K562 (cell line): ENCODE data around the gene PTPN14. TPM values are rescaled to one million over a fixed set of nuclear protein-coding genes. Genes with fewer than 3 reads are reported as not detected.

Source experiments
- ATAC-seq: fragments of 200-7000 bp; cut with Tn5 transposase; 3 replicates; pipeline ENCODE4 v1.9.1; 2020; ENCODE audit warnings: moderate library complexity
- BruUV-seq: library from RNA; stranded (reverse); fragments of 400-500 nt; replicated peaks from 2 replicates; lab custom pipeline; 2021; lab: Mats Ljungman, UMichigan
- CTCF ChIA-PET: fragments of 300-600 bp; formaldehyde crosslinking; extraction: SDS; loops from one replicate; lab custom pipeline; 2021; ENCODE audit warnings: low intra/inter-chr PET ratio; lab: Yijun Ruan, JAX
- POLR2A ChIA-PET: fragments of 300-600, 350-650 bp; sonication (Branson Sonifier 250); formaldehyde crosslinking; extraction: SDS; loops from one replicate; lab custom pipeline; 2021; ENCODE audit warnings: antibody characterized with exemption, inconsistent platforms; lab: Yijun Ruan, JAX
- DNase-seq, 4 experiments: peaks; one replicate each; pipeline versions ENCODE4 v3.0.0 to v3.0.0-alpha.2; 2011 to 2018; ENCODE audit warnings: low spot score in 3 of 4, mixed read lengths in 3 of 4; ENCODE audit errors: extremely low read depth in 1 of 4
- FAIRE-seq: peaks from 2 replicates; lab custom pipeline; 2011; peaks lifted over from hg19 to GRCh38; lab: Jason Lieb, UNC
- H2AFZ ChIP-seq: 2 replicates; pipeline ENCODE4 v1.6.0; 2011; ENCODE audit warnings: low read depth, low read length, control low read depth, inconsistent platforms
- H3K27ac ChIP-seq: fragments of 200-600 bp; 3 replicates; pipeline ENCODE4 v1.8.0; 2011; ENCODE audit warnings: low read depth, mild to moderate bottlenecking, control low read depth, inconsistent platforms, low read length, moderate library complexity, mixed read lengths; ENCODE audit errors: extremely low read depth
- H3K27me3 ChIP-seq, 2 experiments: fragments of 300-600 bp in 1 of 2; 2 replicates in 1 of 2; 3 replicates in 1 of 2; pipeline versions ENCODE4 v1.6.0 to v1.8.0; 2011; ENCODE audit warnings: inconsistent platforms in 2 of 2, low read length in 2 of 2, mild to moderate bottlenecking in 1 of 2, mixed read lengths in 1 of 2, moderate library complexity in 1 of 2; ENCODE audit not compliant: control insufficient read depth in 2 of 2, insufficient read depth in 2 of 2
- H3K36me3 ChIP-seq: fragments of 300-600 bp; 3 replicates; pipeline ENCODE4 v1.8.0; 2011; ENCODE audit warnings: mild to moderate bottlenecking, low read length, inconsistent platforms; ENCODE audit not compliant: control insufficient read depth, insufficient read depth
- H3K4me1 ChIP-seq, 2 experiments: fragments of 200-600 bp in 1 of 2; replicated peaks in 1 of 2; 2 replicates in 1 of 2; 3 replicates in 1 of 2; pipeline versions ENCODE4 v1.5.1 to v1.8.0; 2011; ENCODE audit warnings: inconsistent platforms in 2 of 2, low read length in 2 of 2, mild to moderate bottlenecking in 1 of 2, mixed read lengths in 1 of 2, moderate library complexity in 1 of 2; ENCODE audit not compliant: control insufficient read depth in 2 of 2, insufficient read depth in 2 of 2
- H3K4me2 ChIP-seq: 2 replicates; pipeline ENCODE4 v1.6.1; 2011; ENCODE audit warnings: low read length, control low read depth, inconsistent platforms, mixed read lengths; ENCODE audit not compliant: insufficient read depth
- H3K4me3 ChIP-seq: fragments of 200-600 bp; sonication (generic), shearing (Covaris generic); 2 replicates; pipeline ENCODE4 v1.5.1; 2016; ENCODE audit warnings: control low read depth, inconsistent platforms
- H3K79me2 ChIP-seq: fragments of 200-600 bp; 3 replicates; pipeline ENCODE4 v1.8.0; 2011; ENCODE audit warnings: low read length, inconsistent platforms; ENCODE audit not compliant: control insufficient read depth, insufficient read depth
- H3K9ac ChIP-seq, 2 experiments: 2 replicates each; pipeline versions ENCODE4 v1.6.0 to v1.6.1; 2011; ENCODE audit warnings: low read depth in 2 of 2, low read length in 2 of 2, control low read depth in 1 of 2, inconsistent platforms in 1 of 2, mild to moderate bottlenecking in 1 of 2, mixed read lengths in 1 of 2; ENCODE audit not compliant: insufficient read depth in 1 of 2
- H3K9me1 ChIP-seq: one replicate; pipeline ENCODE4 v1.6.0; 2011; ENCODE audit warnings: inconsistent platforms, mild to moderate bottlenecking, low read length, moderate library complexity; ENCODE audit not compliant: control insufficient read depth, insufficient read depth
- H3K9me3 ChIP-seq: replicated peaks from 2 replicates; pipeline ENCODE4 v1.5.1; 2011; ENCODE audit warnings: low read depth, low read length, inconsistent platforms; ENCODE audit not compliant: control insufficient read depth, insufficient read depth
- H4K20me1 ChIP-seq: replicated peaks from 2 replicates; pipeline ENCODE4 v1.6.1; 2011; ENCODE audit warnings: low read length, inconsistent platforms, mixed read lengths; ENCODE audit not compliant: control insufficient read depth, insufficient read depth
- ARNT ChIP-seq, 2 experiments: fragments of 450-650 bp; IDR thresholded peaks; 2 replicates each; pipeline ENCODE4 v1.6.1; 2016; ENCODE audit warnings: mild to moderate bottlenecking in 1 of 2
- BHLHE40 ChIP-seq: IDR thresholded peaks from 2 replicates; pipeline ENCODE4 v1.6.1; 2011; ENCODE audit warnings: low read length, improper control_type of control experiment
- CREM ChIP-seq: IDR thresholded peaks from 2 replicates; pipeline ENCODE4 v1.6.1; 2014; ENCODE audit warnings: antibody characterized with exemption, low read depth
- HNRNPL ChIP-seq: fragments of 200-400 bp; formaldehyde crosslinking; IDR thresholded peaks from 2 replicates; pipeline ENCODE4 v1.6.1; 2017; ENCODE audit warnings: low read depth, mild to moderate bottlenecking, low read length
- ILF3 ChIP-seq: fragments of 450-650 bp; IDR thresholded peaks from 2 replicates; pipeline ENCODE4 v1.6.1; 2018; ENCODE audit warnings: antibody characterized with exemption, mild to moderate bottlenecking, moderate library complexity, borderline replicate concordance
- LCOR ChIP-seq: sonication (generic); formaldehyde crosslinking; IDR thresholded peaks from 2 replicates; pipeline ENCODE4 v1.8.0; 2022; ENCODE audit warnings: mild to moderate bottlenecking, missing genetic modification reagents
- NCOA6 ChIP-seq: fragments of 450-650 bp; IDR thresholded peaks from 2 replicates; pipeline ENCODE4 v1.6.1; 2017; ENCODE audit warnings: mild to moderate bottlenecking
- RBM34 ChIP-seq: fragments of 200-400 bp; formaldehyde crosslinking; IDR thresholded peaks from 2 replicates; pipeline ENCODE4 v1.6.1; 2018; ENCODE audit warnings: low read length, borderline replicate concordance; ENCODE audit not compliant: insufficient read depth
- ZC3H8 ChIP-seq: fragments of 450-650 bp; IDR thresholded peaks from 2 replicates; pipeline ENCODE4 v1.6.1; 2017
- ZNF232 ChIP-seq: sonication (generic); formaldehyde crosslinking; IDR thresholded peaks from 2 replicates; pipeline ENCODE4 v1.8.0; 2022; ENCODE audit warnings: mild to moderate bottlenecking, missing genetic modification reagents
- ZZZ3 ChIP-seq: fragments of 450-650 bp; IDR thresholded peaks from 2 replicates; pipeline ENCODE4 v1.6.1; 2016; ENCODE audit warnings: antibody characterized with exemption, mild to moderate bottlenecking, moderate library complexity
- in situ Hi-C: fragments of 300-500 bp; cut with MboI; formaldehyde crosslinking; loops from 4 replicates; pipeline ENCODE4 v1.15.0; 2018; ENCODE audit warnings: inconsistent platforms, mixed read lengths
- intact Hi-C: fragments of 100-400 bp; cut with micrococcal nuclease; formaldehyde crosslinking; loops from 2 replicates; pipeline ENCODE4 v1.14.2; 2022
- polyA plus RNA-seq, 8 experiments: library from polyadenylated mRNA; depleted of rRNA in 4 of 8; stranded (reverse) in 5 of 8; unstranded in 3 of 8; fragments of >200 nt; fragmentation: Nextera tagmentation in 2 of 8; fragmentation: Illumina TruSeq in 1 of 8; extraction: Ambion mirVana in 2 of 8; extraction: Trizol in 1 of 8; gene quantifications; 2 replicates each; pipeline versions ENCODE4 v1.2.1 to v1.2.3, GENCODE V29; 2011 to 2014; ENCODE audit warnings: inconsistent platforms in 1 of 8, missing spikeins in 1 of 8
- total RNA-seq, 7 experiments: library from RNA; depleted of rRNA in 6 of 7; stranded (reverse); fragments of >200 nt in 6 of 7; fragmentation: Illumina TruSeq in 2 of 7; extraction: Trizol in 2 of 7; gene quantifications; 2 replicates each; pipeline versions ENCODE4 v1.2.1 to v1.2.3, GENCODE V29; 2011 to 2021; ENCODE audit warnings: low replicate concordance in 1 of 7
- TF ChIP-seq, protein P1 (sequence below): fragments of 450-650 bp; IDR thresholded peaks from 2 replicates; pipeline ENCODE4 v1.6.1; 2014; ENCODE audit warnings: low read depth, mild to moderate bottlenecking, moderate library complexity, borderline replicate concordance
- TF ChIP-seq, protein P2 (sequence below): fragments of 450-650 bp; IDR thresholded peaks from 2 replicates; pipeline ENCODE4 v1.6.1; 2016
- TF ChIP-seq, protein P3 (sequence below): fragments of 450-650 bp; formaldehyde crosslinking; IDR thresholded peaks from 2 replicates; pipeline ENCODE4 v1.4.0; 2022; ENCODE audit warnings: mild to moderate bottlenecking, moderate library complexity
- TF ChIP-seq, protein P4 (sequence below): sonication (generic); formaldehyde crosslinking; IDR thresholded peaks from 2 replicates; pipeline ENCODE4 v1.8.1; 2022; ENCODE audit warnings: missing genetic modification reagents
- TF ChIP-seq, protein P5 (sequence below): sonication (generic); formaldehyde crosslinking; IDR thresholded peaks from 2 replicates; pipeline ENCODE4 v1.8.0; 2022; ENCODE audit warnings: mild to moderate bottlenecking, missing genetic modification reagents

Gene PTPN14
- total and polyA plus RNA-seq, 9 of the 15 experiments (the other 6 are each of a cell fraction or from before 2014, with no cell fraction given) = 0.01 to 0.29 (median 0.04) TPM; not detected in 6

DNA sequence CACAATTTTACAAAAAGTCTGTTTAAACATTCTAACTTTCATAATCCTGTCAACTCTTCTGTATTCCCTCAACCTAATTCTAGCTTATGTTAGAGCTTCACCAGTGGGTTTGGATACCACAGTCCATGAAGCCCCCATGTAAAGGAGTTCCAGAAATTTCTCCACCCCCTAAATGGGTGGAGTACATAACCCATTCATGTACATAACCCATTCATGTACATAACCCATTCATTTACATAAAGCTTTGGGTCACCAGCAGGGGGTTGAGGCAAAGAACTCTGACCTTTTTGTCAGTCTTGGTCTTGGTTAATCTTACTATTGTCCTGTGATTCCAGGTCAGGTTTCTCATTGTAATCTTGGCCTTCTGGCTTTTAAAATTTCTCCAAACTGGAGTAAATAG is 208.9 kb downstream of the PTPN14 start:
- BruUV-seq = no TSS peak

More for the DNA sequence above, 208.9 kb downstream of the PTPN14 start:
- TF ChIP-seq, protein P1, sequence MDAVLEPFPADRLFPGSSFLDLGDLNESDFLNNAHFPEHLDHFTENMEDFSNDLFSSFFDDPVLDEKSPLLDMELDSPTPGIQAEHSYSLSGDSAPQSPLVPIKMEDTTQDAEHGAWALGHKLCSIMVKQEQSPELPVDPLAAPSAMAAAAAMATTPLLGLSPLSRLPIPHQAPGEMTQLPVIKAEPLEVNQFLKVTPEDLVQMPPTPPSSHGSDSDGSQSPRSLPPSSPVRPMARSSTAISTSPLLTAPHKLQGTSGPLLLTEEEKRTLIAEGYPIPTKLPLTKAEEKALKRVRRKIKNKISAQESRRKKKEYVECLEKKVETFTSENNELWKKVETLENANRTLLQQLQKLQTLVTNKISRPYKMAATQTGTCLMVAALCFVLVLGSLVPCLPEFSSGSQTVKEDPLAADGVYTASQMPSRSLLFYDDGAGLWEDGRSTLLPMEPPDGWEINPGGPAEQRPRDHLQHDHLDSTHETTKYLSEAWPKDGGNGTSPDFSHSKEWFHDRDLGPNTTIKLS = no peak
- TF ChIP-seq, protein P2, sequence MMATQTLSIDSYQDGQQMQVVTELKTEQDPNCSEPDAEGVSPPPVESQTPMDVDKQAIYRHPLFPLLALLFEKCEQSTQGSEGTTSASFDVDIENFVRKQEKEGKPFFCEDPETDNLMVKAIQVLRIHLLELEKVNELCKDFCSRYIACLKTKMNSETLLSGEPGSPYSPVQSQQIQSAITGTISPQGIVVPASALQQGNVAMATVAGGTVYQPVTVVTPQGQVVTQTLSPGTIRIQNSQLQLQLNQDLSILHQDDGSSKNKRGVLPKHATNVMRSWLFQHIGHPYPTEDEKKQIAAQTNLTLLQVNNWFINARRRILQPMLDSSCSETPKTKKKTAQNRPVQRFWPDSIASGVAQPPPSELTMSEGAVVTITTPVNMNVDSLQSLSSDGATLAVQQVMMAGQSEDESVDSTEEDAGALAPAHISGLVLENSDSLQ = no peak
- TF ChIP-seq, protein P3, sequence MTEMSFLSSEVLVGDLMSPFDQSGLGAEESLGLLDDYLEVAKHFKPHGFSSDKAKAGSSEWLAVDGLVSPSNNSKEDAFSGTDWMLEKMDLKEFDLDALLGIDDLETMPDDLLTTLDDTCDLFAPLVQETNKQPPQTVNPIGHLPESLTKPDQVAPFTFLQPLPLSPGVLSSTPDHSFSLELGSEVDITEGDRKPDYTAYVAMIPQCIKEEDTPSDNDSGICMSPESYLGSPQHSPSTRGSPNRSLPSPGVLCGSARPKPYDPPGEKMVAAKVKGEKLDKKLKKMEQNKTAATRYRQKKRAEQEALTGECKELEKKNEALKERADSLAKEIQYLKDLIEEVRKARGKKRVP = no peak
- no peak for TF ChIP-seq NCOA6
- TF ChIP-seq HNRNPL = no peak
- TF ChIP-seq ILF3 = no peak
- TF ChIP-seq ZC3H8 = no peak
- TF ChIP-seq, protein P4, sequence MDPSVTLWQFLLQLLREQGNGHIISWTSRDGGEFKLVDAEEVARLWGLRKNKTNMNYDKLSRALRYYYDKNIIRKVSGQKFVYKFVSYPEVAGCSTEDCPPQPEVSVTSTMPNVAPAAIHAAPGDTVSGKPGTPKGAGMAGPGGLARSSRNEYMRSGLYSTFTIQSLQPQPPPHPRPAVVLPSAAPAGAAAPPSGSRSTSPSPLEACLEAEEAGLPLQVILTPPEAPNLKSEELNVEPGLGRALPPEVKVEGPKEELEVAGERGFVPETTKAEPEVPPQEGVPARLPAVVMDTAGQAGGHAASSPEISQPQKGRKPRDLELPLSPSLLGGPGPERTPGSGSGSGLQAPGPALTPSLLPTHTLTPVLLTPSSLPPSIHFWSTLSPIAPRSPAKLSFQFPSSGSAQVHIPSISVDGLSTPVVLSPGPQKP = no peak
- no peak for TF ChIP-seq ARNT (IDR thresholded peaks at IDR 0.05)
- TF ChIP-seq, protein P5, sequence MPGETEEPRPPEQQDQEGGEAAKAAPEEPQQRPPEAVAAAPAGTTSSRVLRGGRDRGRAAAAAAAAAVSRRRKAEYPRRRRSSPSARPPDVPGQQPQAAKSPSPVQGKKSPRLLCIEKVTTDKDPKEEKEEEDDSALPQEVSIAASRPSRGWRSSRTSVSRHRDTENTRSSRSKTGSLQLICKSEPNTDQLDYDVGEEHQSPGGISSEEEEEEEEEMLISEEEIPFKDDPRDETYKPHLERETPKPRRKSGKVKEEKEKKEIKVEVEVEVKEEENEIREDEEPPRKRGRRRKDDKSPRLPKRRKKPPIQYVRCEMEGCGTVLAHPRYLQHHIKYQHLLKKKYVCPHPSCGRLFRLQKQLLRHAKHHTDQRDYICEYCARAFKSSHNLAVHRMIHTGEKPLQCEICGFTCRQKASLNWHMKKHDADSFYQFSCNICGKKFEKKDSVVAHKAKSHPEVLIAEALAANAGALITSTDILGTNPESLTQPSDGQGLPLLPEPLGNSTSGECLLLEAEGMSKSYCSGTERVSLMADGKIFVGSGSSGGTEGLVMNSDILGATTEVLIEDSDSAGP (CRISPR knock-in tag) = no peak
- TF ChIP-seq RBM34 = no peak
- TF ChIP-seq CREM = no peak
- no peak for TF ChIP-seq ZNF232 (CRISPR knock-in tag)
- no peak for TF ChIP-seq LCOR (CRISPR knock-in tag)
- TF ChIP-seq BHLHE40 = no peak
- TF ChIP-seq ZZZ3 = no peak
- Histone ChIP-seq H3K4me1 (no peaks in the 10 kb centered on the region), H3K4me3 (no peak overlapping the region), H3K9me3 (peaks cover 6% of the 10 kb centered on the region; the same call in 1 of the 2 replicates), H3K27ac (no peak overlapping the region), H2AFZ (no peak overlapping the region), H3K27me3 (no peaks in the 10 kb centered on the region), H4K20me1 (no peaks in the 10 kb centered on the region), H3K79me2 (no peaks in the 10 kb centered on the region), H3K9me1 (no peaks in the 10 kb centered on the region), H3K4me2 (no peak overlapping the region), H3K36me3 (no peaks in the 10 kb centered on the region), H3K9ac (no peak overlapping the region)
- ChIA-PET CTCF (no interaction called here), POLR2A (no interaction called here)
- FAIRE-seq = no peak
- no peak for DNase-seq
- in situ Hi-C loops = no loop called here
- ATAC-seq = no peak
- intact Hi-C loops = no loop called here
